Type B pancreatic cell (in vitro differentiated cells): Measurements from ENCODE around the gene C5. TPM values are rescaled to one million over a fixed set of nuclear protein-coding genes. Genes with fewer than 3 reads are reported as not detected.

Source experiments
- DNase-seq: peaks from one replicate; pipeline ENCODE4 v3.0.0; 2021; ENCODE audit warnings: mixed read lengths; ENCODE audit not compliant: unreplicated experiment; ENCODE audit errors: extremely low spot score
- H3K27ac Mint-ChIP-seq: 2 replicates; pipeline ENCODE4 v1.8.0; 2021; ENCODE audit warnings: mild to moderate bottlenecking, mixed read lengths
- H3K27me3 Mint-ChIP-seq: 2 replicates; pipeline ENCODE4 v1.8.0; 2021; ENCODE audit warnings: mixed read lengths
- H3K36me3 Mint-ChIP-seq: 2 replicates; pipeline ENCODE4 v1.8.0; 2021; ENCODE audit warnings: mixed read lengths
- H3K4me1 Mint-ChIP-seq: one replicate; pipeline ENCODE4 v1.8.0; 2021; ENCODE audit warnings: mixed read lengths; ENCODE audit not compliant: unreplicated experiment
- H3K4me3 Mint-ChIP-seq: 2 replicates; pipeline ENCODE4 v1.8.0; 2021; ENCODE audit warnings: mild to moderate bottlenecking, mixed read lengths
- H3K9me3 Mint-ChIP-seq: 2 replicates; pipeline ENCODE4 v1.8.0; 2021; ENCODE audit warnings: mixed read lengths
- CTCF ChIP-seq: fragments of 200-600 bp; sonication (generic); conservative IDR thresholded peaks from 2 replicates; pipeline ENCODE4 v1.5.0; 2021; ENCODE audit warnings: antibody characterized with exemption, mild to moderate bottlenecking
- total RNA-seq: library from RNA; stranded (reverse); gene quantifications from 2 replicates; pipeline ENCODE4 v1.2.1, GENCODE V29; 2021; ENCODE audit warnings: low replicate concordance

C5 gene
- total RNA-seq, 1 donor from 2014 or later: 10.0 TPM

DNA sequence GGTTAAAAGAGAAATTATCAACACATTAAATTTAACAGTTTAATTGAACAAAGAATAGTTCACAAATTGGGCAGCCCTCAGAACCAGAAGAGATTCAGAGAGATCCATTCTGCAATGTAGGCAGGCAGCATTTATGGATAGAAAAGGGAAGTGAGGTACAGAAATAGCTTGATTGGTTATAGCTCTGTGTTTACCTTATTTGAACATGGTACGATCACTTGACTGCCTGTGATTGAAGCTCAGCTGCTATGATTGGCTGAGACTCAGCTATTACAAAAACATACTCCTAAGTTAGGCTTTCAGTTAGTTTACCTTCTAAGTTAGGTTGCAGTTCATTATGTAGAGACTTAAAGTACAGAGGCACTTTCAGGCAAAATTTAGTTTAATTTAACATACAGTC, 32.0 kb upstream of the C5 start:
- Mint-ChIP-seq H3K36me3 (no peaks in the 10 kb centered on the region), H3K4me3 (no peak overlapping the region), H3K4me1 (no peaks in the 10 kb centered on the region), H3K9me3 (no peaks in the 10 kb centered on the region), H3K27ac (no peak overlapping the region), H3K27me3 (no peaks in the 10 kb centered on the region)
- no peak for TF ChIP-seq CTCF
- no peak for DNase-seq

GRCh38 chr9:121075251-121076036, 25.4 kb upstream of the C5 start:
- Mint-ChIP-seq H3K4me3 (peak overlapping the region; percentile 99), H3K4me1 (peaks cover 12% of the 10 kb centered on the region), H3K27me3 (peaks cover 15% of the 10 kb centered on the region), H3K36me3 (peaks cover 2% of the 10 kb centered on the region), H3K9me3 (no peaks in the 10 kb centered on the region), H3K27ac (peak overlapping the region; percentile 93)
- no peak for TF ChIP-seq CTCF
- DNase-seq: no peak

DNA sequence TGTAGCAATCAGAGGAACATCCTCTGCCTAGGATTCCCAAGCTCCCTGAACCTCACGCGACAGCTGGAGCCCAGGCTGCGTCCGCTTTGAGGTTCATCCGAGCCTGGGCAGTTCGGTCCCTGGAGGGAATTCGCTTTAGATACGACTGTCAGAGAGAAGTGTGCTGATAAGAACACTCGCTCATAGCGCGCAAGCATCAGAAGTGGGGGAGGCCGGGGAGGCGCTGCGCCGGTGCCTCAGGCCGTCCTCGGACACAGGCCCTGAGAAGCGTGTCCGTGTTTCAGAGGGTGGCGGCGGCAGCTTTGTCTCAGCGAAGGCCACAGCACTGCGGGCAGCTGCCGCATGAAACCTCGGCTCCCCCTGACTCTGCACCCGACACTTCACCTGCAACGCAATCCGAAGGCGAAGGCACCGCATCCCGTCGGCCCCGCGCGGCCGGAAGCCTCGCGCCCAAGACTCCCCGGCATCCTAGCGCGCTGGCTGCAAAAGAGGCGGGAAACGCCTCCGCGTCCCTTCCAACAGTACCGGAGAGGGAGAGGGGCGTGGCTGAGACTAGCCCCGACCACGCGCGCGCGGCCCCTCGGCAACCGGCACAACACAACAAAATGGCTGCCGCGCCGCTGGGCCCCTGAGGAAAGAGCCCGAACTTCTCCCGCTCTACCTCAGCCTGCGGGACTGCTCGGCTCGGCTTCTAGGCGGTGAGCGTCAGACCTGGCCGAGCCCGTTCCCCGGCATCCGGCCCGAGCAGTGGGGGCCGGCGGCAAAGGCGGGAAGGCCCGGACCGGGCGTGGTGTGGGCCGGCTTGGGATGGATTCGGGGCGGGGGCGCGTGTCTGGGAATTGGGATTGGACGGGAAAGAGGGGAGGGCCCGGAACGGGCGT, 24.5 kb upstream of the C5 start, which contains the start of gene CNTRL:
Gene CNTRL, plus strand, starts transcription at position 586 of the 881 bp plus-strand sequence. CDS start 13,372 bp downstream, outside the sequence.
- peaks cover 3% of the 10 kb centered on the region for H3K36me3 Mint-ChIP-seq
- H3K27ac Mint-ChIP-seq: peak within 1 kb of the TSS; percentile 93

DNA sequence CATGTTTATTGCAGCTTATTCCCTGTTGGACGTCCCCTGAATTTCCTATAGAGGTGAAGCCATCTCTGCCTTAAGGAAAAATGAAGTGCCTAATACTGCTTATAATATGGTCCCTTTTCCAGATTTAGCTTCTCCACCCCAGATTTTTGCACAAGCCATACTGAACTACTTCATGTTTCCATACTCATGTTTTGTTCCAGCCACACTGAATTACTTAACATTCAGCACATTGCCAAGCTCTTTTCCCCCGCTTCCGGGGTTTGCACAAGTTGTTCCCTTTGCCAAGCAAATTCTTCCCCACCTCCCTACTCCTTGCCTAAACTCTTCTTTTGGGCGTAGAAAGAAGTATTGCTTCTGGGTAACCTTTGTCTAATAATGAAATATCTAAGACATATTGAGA, 23.0 kb upstream of the C5 start:
- no peak for DNase-seq
- H3K4me3 Mint-ChIP-seq: peak overlapping the region; percentile 99
- peaks cover 9% of the 10 kb centered on the region for H3K36me3 Mint-ChIP-seq
- TF ChIP-seq CTCF: no peak
- peaks cover 12% of the 10 kb centered on the region for H3K4me1 Mint-ChIP-seq
- H3K27ac Mint-ChIP-seq: peak overlapping the region; percentile 19
- peaks cover under 1% of the 10 kb centered on the region for H3K9me3 Mint-ChIP-seq
- H3K27me3 Mint-ChIP-seq: peaks cover 17% of the 10 kb centered on the region

More for the DNA sequence above, 24.5 kb upstream of the C5 start, which contains the start of gene CNTRL:
- peak; percentile 93 for DNase-seq
- Mint-ChIP-seq H3K27me3 (peaks cover 17% of the 10 kb centered on the region), H3K4me3 (peak within 1 kb of the TSS; percentile 99), H3K4me1 (peaks cover 12% of the 10 kb centered on the region), H3K9me3 (no peaks in the 10 kb centered on the region)
- TF ChIP-seq CTCF: peak; percentile 14

DNA sequence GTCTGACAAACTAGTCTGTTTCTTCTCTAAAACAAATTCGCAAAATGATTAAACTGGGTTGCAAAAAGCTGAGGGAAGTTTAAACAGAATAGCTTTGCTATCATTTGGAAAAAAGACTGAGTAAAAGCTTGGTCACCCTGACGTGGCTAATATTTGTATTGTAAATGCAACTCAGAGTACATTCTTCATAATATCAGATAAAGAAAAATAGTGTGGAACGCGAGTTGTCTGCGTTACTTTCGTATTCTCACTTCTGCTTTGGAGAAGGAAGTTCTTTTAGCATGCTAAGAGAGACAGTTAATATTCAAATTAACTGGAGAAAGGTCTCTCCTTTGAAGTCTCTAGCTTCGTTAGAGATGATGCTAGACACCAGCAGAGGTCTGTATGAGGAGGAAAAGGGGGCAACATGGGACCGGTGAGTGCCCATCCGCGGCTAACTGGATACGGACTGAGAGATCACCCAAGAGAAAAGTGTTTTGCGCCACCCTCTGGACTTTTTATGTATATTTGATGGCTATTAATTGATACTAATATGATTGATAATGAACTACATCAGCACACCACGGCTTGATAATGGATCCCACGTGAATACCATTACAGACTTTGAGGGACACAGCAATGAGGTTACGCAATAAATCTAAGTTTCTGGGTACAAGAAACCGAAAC, 21.8 kb upstream of the C5 start:
- Mint-ChIP-seq H3K4me3 (peak overlapping the region; percentile 36), H3K27ac (no peak overlapping the region), H3K9me3 (peaks cover 5% of the 10 kb centered on the region), H3K36me3 (peaks cover 9% of the 10 kb centered on the region), H3K27me3 (peaks cover 17% of the 10 kb centered on the region), H3K4me1 (peaks cover 12% of the 10 kb centered on the region)
- TF ChIP-seq CTCF: no peak
- DNase-seq: no peak
